ENCODE results near the gene PAPSS2. TPM values are rescaled to one million over a fixed set of nuclear protein-coding genes. Genes with fewer than 3 reads are reported as not detected.

PAPSS2 gene
- total RNA-seq, 1 experiment from 2014 or later, result 14.6 TPM

DNA sequence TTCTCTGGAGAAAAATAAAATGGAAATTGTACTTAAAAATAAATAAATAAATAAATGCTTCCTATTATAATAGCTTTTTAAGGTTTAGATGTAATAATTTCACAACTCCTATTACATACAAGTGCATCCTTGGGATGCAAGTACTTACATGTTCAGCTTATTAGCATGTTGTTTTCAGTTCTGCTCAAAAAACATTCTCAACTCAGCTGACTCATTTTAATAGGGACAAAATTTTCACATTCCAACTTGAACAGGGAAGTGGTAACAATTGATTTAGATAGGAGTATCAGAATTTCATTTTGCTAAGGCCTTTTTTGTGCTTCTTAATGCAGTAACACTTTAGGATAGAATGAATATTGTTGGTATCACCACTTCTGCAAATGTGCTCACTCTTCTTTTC is 16.7 kb upstream of the PAPSS2 start:
- H3K79me2 ChIP-seq (ENCODE audit: insufficient read depth, low read length), result no peaks in the 10 kb centered on the region
- H3K4me1 ChIP-seq (ENCODE audit: control insufficient read depth in 1 of 2, insufficient read depth in 2 of 2, low read length in 2 of 2), result no peaks in the 10 kb centered on the region
- no peaks in the 10 kb centered on the region for H3K27me3 ChIP-seq (ENCODE audit: insufficient read depth, low read length)
- H3K36me3 ChIP-seq (ENCODE audit: control insufficient read depth in 1 of 2, insufficient read depth in 2 of 2, low read length in 2 of 2), result no peaks in the 10 kb centered on the region
- H3K9ac ChIP-seq (ENCODE audit: low read length), result no peak overlapping the region
- H4K20me1 ChIP-seq (ENCODE audit: insufficient read depth), result no peaks in the 10 kb centered on the region
- no TSS peak for BruUV-seq (replicated peaks)
- no peak overlapping the region for H2AFZ ChIP-seq (ENCODE audit: low read depth, low read length, poor library complexity, severe bottlenecking)
- CTCF ChIA-PET, result no interaction called here
- DNase-seq (ENCODE audit: low read depth, low spot score), result no peak
- no peak for TF ChIP-seq SRF (IDR thresholded peaks at IDR 0.05; ENCODE audit: low read depth)
- TF ChIP-seq EGR1 (IDR thresholded peaks at IDR 0.05; ENCODE audit: low read depth), result no peak
- no peak for TF ChIP-seq ZFX (IDR thresholded peaks at IDR 0.05)
- no peak for TF ChIP-seq POLR2AphosphoS5 (IDR thresholded peaks at IDR 0.05; ENCODE audit: low read depth, low read length)
- no peak for TF ChIP-seq CEBPB (IDR thresholded peaks at IDR 0.05; ENCODE audit: low read depth)
- no peak for TF ChIP-seq SP1 (IDR thresholded peaks at IDR 0.05; ENCODE audit: low read depth)
- no peak for TF ChIP-seq RAD21 (IDR thresholded peaks at IDR 0.05; ENCODE audit: low read depth)
- no peak for TF ChIP-seq JUND (IDR thresholded peaks at IDR 0.05)
- TF ChIP-seq, protein P1, sequence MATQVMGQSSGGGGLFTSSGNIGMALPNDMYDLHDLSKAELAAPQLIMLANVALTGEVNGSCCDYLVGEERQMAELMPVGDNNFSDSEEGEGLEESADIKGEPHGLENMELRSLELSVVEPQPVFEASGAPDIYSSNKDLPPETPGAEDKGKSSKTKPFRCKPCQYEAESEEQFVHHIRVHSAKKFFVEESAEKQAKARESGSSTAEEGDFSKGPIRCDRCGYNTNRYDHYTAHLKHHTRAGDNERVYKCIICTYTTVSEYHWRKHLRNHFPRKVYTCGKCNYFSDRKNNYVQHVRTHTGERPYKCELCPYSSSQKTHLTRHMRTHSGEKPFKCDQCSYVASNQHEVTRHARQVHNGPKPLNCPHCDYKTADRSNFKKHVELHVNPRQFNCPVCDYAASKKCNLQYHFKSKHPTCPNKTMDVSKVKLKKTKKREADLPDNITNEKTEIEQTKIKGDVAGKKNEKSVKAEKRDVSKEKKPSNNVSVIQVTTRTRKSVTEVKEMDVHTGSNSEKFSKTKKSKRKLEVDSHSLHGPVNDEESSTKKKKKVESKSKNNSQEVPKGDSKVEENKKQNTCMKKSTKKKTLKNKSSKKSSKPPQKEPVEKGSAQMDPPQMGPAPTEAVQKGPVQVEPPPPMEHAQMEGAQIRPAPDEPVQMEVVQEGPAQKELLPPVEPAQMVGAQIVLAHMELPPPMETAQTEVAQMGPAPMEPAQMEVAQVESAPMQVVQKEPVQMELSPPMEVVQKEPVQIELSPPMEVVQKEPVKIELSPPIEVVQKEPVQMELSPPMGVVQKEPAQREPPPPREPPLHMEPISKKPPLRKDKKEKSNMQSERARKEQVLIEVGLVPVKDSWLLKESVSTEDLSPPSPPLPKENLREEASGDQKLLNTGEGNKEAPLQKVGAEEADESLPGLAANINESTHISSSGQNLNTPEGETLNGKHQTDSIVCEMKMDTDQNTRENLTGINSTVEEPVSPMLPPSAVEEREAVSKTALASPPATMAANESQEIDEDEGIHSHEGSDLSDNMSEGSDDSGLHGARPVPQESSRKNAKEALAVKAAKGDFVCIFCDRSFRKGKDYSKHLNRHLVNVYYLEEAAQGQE (IDR thresholded peaks at IDR 0.05; ENCODE audit: low read depth), result no peak
- TF ChIP-seq FOSL1 (IDR thresholded peaks at IDR 0.05; ENCODE audit: low read depth), result no peak
- TF ChIP-seq ZNF274 (IDR thresholded peaks at IDR 0.05; ENCODE audit: low read depth, low read length), result no peak
- TF ChIP-seq, protein P2, sequence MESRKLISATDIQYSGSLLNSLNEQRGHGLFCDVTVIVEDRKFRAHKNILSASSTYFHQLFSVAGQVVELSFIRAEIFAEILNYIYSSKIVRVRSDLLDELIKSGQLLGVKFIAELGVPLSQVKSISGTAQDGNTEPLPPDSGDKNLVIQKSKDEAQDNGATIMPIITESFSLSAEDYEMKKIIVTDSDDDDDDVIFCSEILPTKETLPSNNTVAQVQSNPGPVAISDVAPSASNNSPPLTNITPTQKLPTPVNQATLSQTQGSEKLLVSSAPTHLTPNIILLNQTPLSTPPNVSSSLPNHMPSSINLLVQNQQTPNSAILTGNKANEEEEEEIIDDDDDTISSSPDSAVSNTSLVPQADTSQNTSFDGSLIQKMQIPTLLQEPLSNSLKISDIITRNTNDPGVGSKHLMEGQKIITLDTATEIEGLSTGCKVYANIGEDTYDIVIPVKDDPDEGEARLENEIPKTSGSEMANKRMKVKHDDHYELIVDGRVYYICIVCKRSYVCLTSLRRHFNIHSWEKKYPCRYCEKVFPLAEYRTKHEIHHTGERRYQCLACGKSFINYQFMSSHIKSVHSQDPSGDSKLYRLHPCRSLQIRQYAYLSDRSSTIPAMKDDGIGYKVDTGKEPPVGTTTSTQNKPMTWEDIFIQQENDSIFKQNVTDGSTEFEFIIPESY (IDR thresholded peaks at IDR 0.05; ENCODE audit: extremely low read depth, insufficient replicate concordance, low read length), result no peak
- POLR2A ChIA-PET, result no interaction called here
- RAD21 ChIA-PET (ENCODE audit: low non-redundant PET in 1 of 2, low total read pairs in 2 of 2, uncharacterized antibody in 2 of 2, unreplicated experiment in 2 of 2), result no interaction called here
- no peak overlapping the region for H3K4me3 ChIP-seq (replicated peaks in 1 of 2; ENCODE audit: low read depth in 1 of 2, low read length in 2 of 2)
- H3K4me2 ChIP-seq (ENCODE audit: low read length), result no peak overlapping the region
- no peaks in the 10 kb centered on the region for H3K9me3 ChIP-seq (ENCODE audit: control insufficient read depth in 1 of 2, insufficient read depth in 1 of 2, low read depth in 1 of 2, low read length in 2 of 2)
- H3K27ac ChIP-seq (ENCODE audit: low read depth, low read length), result no peak overlapping the region
- intact Hi-C loops (cut with micrococcal nuclease), result no loop called here
- no peaks in the 10 kb centered on the region for H3K9me2 ChIP-seq (ENCODE audit: insufficient read depth)
- no peak for ATAC-seq
